Stomach (tissue), 4 donors: ENCODE results near the gene RIPOR3.

Experiments used
- CTCF ChIP-seq, 7 experiments: fragments of 450-650 bp in 4 of 7; fragments of 200-600 bp in 3 of 7; sonication (generic) in 3 of 7; IDR thresholded peaks; one replicate each; pipeline ENCODE4 v1.5.1; 2016 to 2019; ENCODE audit warnings: antibody characterized with exemption in 7 of 7, control low read depth in 2 of 7, mild to moderate bottlenecking in 1 of 7
- POLR2A ChIP-seq, 4 donors: fragments of 450-650 bp; IDR thresholded peaks; one replicate each; pipeline ENCODE4 v1.6.1; 2016; ENCODE audit warnings: antibody characterized with exemption in 4 of 4, control low read depth in 2 of 4, mild to moderate bottlenecking in 1 of 4, moderate library complexity in 1 of 4

- TF ChIP-seq CTCF (IDR thresholded peaks at IDR 0.05), result no peak
- TF ChIP-seq POLR2A (IDR thresholded peaks at IDR 0.05), result no peak
Measured at GRCh38 chr20:50587291-50587961, 103.9 kb downstream of the RIPOR3 start.
